Bronchial epithelial cell (primary cell): ENCODE results near the gene GOT2. TPM values are rescaled to one million over a fixed set of nuclear protein-coding genes. Genes with fewer than 3 reads are reported as not detected.
A peak's percentile ranks its signal among the peaks of the same experiment; 100 is the strongest.
"Not testable (repeated sequence)": the region's sequence is repeated elsewhere in the genome, so short reads cannot be mapped to it uniquely, and the experiment has no call there.

Experiments
- DNase-seq: peaks from one replicate; pipeline ENCODE4 v3.0.0-alpha.2; 2010; ENCODE audit warnings: low read depth
- FAIRE-seq: peaks from 2 replicates; lab custom pipeline; 2011; peaks lifted over from hg19 to GRCh38; lab: Jason Lieb, UNC
- H3K27me3 ChIP-seq: 2 replicates; pipeline ENCODE4 v1.5.1; 2011; ENCODE audit warnings: low read length; ENCODE audit not compliant: control insufficient read depth, insufficient read depth
- H3K36me3 ChIP-seq: 2 replicates; pipeline ENCODE4 v1.5.1; 2011; ENCODE audit warnings: low read length; ENCODE audit not compliant: control insufficient read depth, insufficient read depth
- H3K4me3 ChIP-seq: 2 replicates; pipeline ENCODE4 v1.5.1; 2011; ENCODE audit warnings: mild to moderate bottlenecking, low read depth, low read length, control low read depth
- CTCF ChIP-seq: IDR thresholded peaks from 2 replicates; pipeline ENCODE4 v1.5.1; 2011; ENCODE audit warnings: mild to moderate bottlenecking, moderate library complexity, low read length, control low read depth, inconsistent platforms; ENCODE audit not compliant: insufficient read depth, severe bottlenecking
- total RNA-seq: library from RNA; depleted of rRNA; stranded (reverse); fragments of >200 nt; gene quantifications from 2 replicates; pipeline ENCODE4 v1.2.1, GENCODE V29; 2014

GOT2 gene
- total RNA-seq = 30.3 and 31.3 TPM in 2 replicates

GRCh38 chr16:58733671-58734458 is at the start of gene GOT2:
GOT2 (minus strand) TSS chr16:58734316; CDS start chr16:58734228, 88 bp downstream.
- DNase-seq (peak; percentile 69), FAIRE-seq (no peak)
- peak within 1 kb of the TSS; percentile 84 for H3K4me3 ChIP-seq
- TF ChIP-seq CTCF = peak; percentile 99
- peaks cover 1% of the 10 kb centered on the region for H3K36me3 ChIP-seq
- no peaks in the 10 kb centered on the region for H3K27me3 ChIP-seq

- not testable (repeated sequence) for H3K4me3 ChIP-seq, H3K27me3 ChIP-seq, H3K36me3 ChIP-seq, DNase-seq, FAIRE-seq
These were observed 45.2 kb upstream of the GOT2 start for GRCh38 chr16:58779291-58779690.

GRCh38 chr16:58773870-58774269 is 39.8 kb upstream of the GOT2 start:
- DNase-seq (no peak), FAIRE-seq (no peak)
- TF ChIP-seq CTCF = no peak
- H3K27me3 ChIP-seq = no peaks in the 10 kb centered on the region
- no peaks in the 10 kb centered on the region for H3K36me3 ChIP-seq
- H3K4me3 ChIP-seq = no peak overlapping the region

- H3K4me3 ChIP-seq = no peak overlapping the region
- no peaks in the 10 kb centered on the region for H3K36me3 ChIP-seq
- FAIRE-seq (no peak), DNase-seq (no peak)
- no peaks in the 10 kb centered on the region for H3K27me3 ChIP-seq
- TF ChIP-seq CTCF = no peak
These were observed 34.0 kb upstream of the GOT2 start for GRCh38 chr16:58768145-58768544.

GRCh38 chr16:58767581-58767980 is 33.5 kb upstream of the GOT2 start:
- no peaks in the 10 kb centered on the region for H3K27me3 ChIP-seq
- DNase-seq (no peak), FAIRE-seq (no peak)
- no peak overlapping the region for H3K4me3 ChIP-seq
- H3K36me3 ChIP-seq = no peaks in the 10 kb centered on the region
- no peak for TF ChIP-seq CTCF

GRCh38 chr16:58756650-58757332 is 22.7 kb upstream of the GOT2 start:
- no peak for TF ChIP-seq CTCF
- H3K4me3 ChIP-seq = no peak overlapping the region
- H3K27me3 ChIP-seq = no peaks in the 10 kb centered on the region
- no peaks in the 10 kb centered on the region for H3K36me3 ChIP-seq
- DNase-seq (no peak), FAIRE-seq (no peak)
